OCI-LY3 (cell line): Measurements from ENCODE around the gene RAD51B.

Experiments
- H2AFZ ChIP-seq: fragments of 200-600, 300-600 bp; shearing (Covaris generic); 2 replicates; pipeline ENCODE4 v1.6.0; 2014; ENCODE audit warnings: antibody characterized with exemption, low read depth, low read length
- H3K27ac ChIP-seq: fragments of 200-600, 300-600 bp; sonication (generic); 2 replicates; pipeline ENCODE4 v1.5.1; 2014; ENCODE audit warnings: mild to moderate bottlenecking, low read length, moderate library complexity, mixed read lengths
- H3K27me3 ChIP-seq: fragments of 200-600, 300-600 bp; sonication (generic); 2 replicates; pipeline ENCODE4 v1.6.1; 2014; ENCODE audit warnings: low read depth, low read length, mixed read lengths
- H3K36me3 ChIP-seq: fragments of 200-600, 300-600 bp; sonication (generic); replicated peaks from 2 replicates; pipeline ENCODE3; 2014; ENCODE audit warnings: low read depth, low read length, mixed read lengths
- H3K4me1 ChIP-seq: fragments of 300-600, 200-600 bp; sonication (generic); 2 replicates; pipeline ENCODE4 v1.6.1; 2014; ENCODE audit warnings: low read length, mixed read lengths
- H3K4me2 ChIP-seq: fragments of 200-600, 300-600 bp; sonication (generic); 2 replicates; pipeline ENCODE4 v1.6.1; 2014; ENCODE audit warnings: low read length, mixed read lengths
- H3K4me3 ChIP-seq: fragments of 300-600, 200-600 bp; sonication (generic); 2 replicates; pipeline ENCODE4 v1.5.1; 2014; ENCODE audit warnings: antibody characterized with exemption, mild to moderate bottlenecking, low read length, moderate library complexity
- H3K79me2 ChIP-seq: fragments of 300-600, 200-600 bp; shearing (Covaris generic); 2 replicates; pipeline ENCODE4 v1.6.1; 2014; ENCODE audit warnings: mild to moderate bottlenecking, low read length, mixed read lengths
- H3K9ac ChIP-seq: fragments of 300-600, 200-600 bp; shearing (Covaris generic); 2 replicates; pipeline ENCODE4 v1.6.0; 2014; ENCODE audit warnings: mild to moderate bottlenecking, low read length, moderate library complexity
- H3K9me3 ChIP-seq: fragments of 200-600, 300-600 bp; shearing (Covaris generic); 2 replicates; pipeline ENCODE4 v1.6.1; 2014; ENCODE audit warnings: low read length, mixed read lengths; ENCODE audit not compliant: insufficient read depth
- H4K20me1 ChIP-seq: fragments of 200-600, 300-600 bp; sonication (generic); 2 replicates; pipeline ENCODE4 v1.6.1; 2016; ENCODE audit warnings: low read length, mixed read lengths; ENCODE audit not compliant: insufficient read depth
- CTCF ChIP-seq: fragments of 200-600, 300-600 bp; sonication (generic); IDR thresholded peaks from 2 replicates; pipeline ENCODE4 v1.5.1; 2014; ENCODE audit warnings: antibody characterized with exemption, low read length, low read depth
- EZH2phosphoT487 ChIP-seq: fragments of 200-600 bp; shearing (Covaris generic); IDR thresholded peaks from 2 replicates; pipeline ENCODE4 v1.6.1; 2018; ENCODE audit warnings: antibody characterized with exemption, mixed run types, low read depth

RAD51B gene

GRCh38 chr14:68495101-68496039 lies 675.8 kb downstream of the RAD51B start:
- H3K27ac ChIP-seq = no peak overlapping the region

GRCh38 chr14:68497011-68497410 lies 677.4 kb downstream of the RAD51B start:
- H3K9me3 ChIP-seq = no peaks in the 10 kb centered on the region
- no peak overlapping the region for H3K4me2 ChIP-seq
- no peak overlapping the region for H3K9ac ChIP-seq
- H2AFZ ChIP-seq = no peak overlapping the region
- H4K20me1 ChIP-seq = no peaks in the 10 kb centered on the region
- no peak overlapping the region for H3K4me3 ChIP-seq
- H3K36me3 ChIP-seq = no peaks in the 10 kb centered on the region
- H3K4me1 ChIP-seq = peaks cover 42% of the 10 kb centered on the region
- H3K79me2 ChIP-seq = no peaks in the 10 kb centered on the region
- TF ChIP-seq CTCF (no peak), EZH2phosphoT487 (no peak)
- peaks cover 8% of the 10 kb centered on the region for H3K27me3 ChIP-seq
- H3K27ac ChIP-seq = no peak overlapping the region

More at GRCh38 chr14:68495101-68496039, 675.8 kb downstream of the RAD51B start:
- Histone ChIP-seq H3K4me1 (peaks cover 47% of the 10 kb centered on the region), H2AFZ (no peak overlapping the region), H3K4me3 (peak overlapping the region; percentile 25), H3K79me2 (no peaks in the 10 kb centered on the region), H3K9ac (peak overlapping the region; percentile 4; the same call in 1 of the 2 replicates), H3K36me3 (no peaks in the 10 kb centered on the region), H3K4me2 (peak overlapping the region; percentile 77), H3K27me3 (peaks cover 8% of the 10 kb centered on the region), H3K9me3 (no peaks in the 10 kb centered on the region), H4K20me1 (no peaks in the 10 kb centered on the region)
- TF ChIP-seq CTCF = no peak
- no peak for TF ChIP-seq EZH2phosphoT487

DNA sequence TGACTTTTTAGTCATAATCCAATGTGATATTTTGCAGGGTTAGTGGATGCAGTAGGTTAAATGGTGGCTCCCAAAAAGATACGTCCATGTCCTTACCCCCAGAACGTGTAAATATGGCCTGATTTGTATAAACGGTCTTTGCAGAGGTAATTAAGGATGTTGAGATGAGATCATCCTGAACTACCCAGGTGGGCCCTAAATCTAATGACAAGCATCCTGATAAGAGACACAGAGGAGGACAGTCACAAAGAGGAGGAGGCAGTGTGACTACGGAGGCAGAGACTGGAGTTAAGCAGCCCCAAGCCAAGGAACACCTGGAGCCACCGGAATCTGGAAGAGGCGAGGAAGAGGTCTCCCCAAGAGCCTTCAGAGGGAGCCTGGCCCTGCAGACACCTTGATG lies 679.9 kb downstream of the RAD51B start:
- Histone ChIP-seq H3K27me3 (peaks cover 8% of the 10 kb centered on the region), H3K4me1 (peaks cover 43% of the 10 kb centered on the region), H3K36me3 (no peaks in the 10 kb centered on the region), H3K4me2 (no peak overlapping the region), H3K9me3 (no peaks in the 10 kb centered on the region), H3K4me3 (no peak overlapping the region), H4K20me1 (no peaks in the 10 kb centered on the region), H3K9ac (no peak overlapping the region), H2AFZ (no peak overlapping the region), H3K27ac (no peak overlapping the region), H3K79me2 (no peaks in the 10 kb centered on the region)
- TF ChIP-seq CTCF (no peak), EZH2phosphoT487 (no peak)

DNA sequence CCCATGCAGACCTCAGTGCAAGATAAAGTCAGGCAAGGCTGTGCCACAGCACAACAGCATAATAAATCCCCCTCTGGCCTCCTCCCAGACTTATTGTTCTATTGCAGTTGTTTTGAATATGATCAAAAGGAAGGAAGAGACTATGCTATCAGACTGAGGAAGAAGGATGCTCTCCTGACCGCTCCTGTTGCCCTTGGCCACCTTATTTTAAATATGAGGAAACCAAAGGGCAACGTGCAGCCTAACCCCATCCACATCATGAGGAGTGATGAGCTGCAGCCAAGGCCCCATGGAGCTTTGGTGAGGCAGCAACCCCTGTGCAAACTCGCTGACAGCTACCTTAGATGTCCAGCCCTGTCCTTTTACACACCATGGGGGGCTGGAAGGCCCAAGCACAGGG lies 681.6 kb downstream of the RAD51B start:
- no peak overlapping the region for H3K4me2 ChIP-seq
- H3K36me3 ChIP-seq = no peaks in the 10 kb centered on the region
- no peak overlapping the region for H3K9ac ChIP-seq
- H3K27ac ChIP-seq = no peak overlapping the region
- H3K4me1 ChIP-seq = peaks cover 39% of the 10 kb centered on the region
- H3K9me3 ChIP-seq = no peaks in the 10 kb centered on the region
- no peaks in the 10 kb centered on the region for H3K79me2 ChIP-seq
- no peaks in the 10 kb centered on the region for H3K27me3 ChIP-seq
- no peak for TF ChIP-seq EZH2phosphoT487
- H3K4me3 ChIP-seq = no peak overlapping the region
- no peaks in the 10 kb centered on the region for H4K20me1 ChIP-seq
- H2AFZ ChIP-seq = no peak overlapping the region
